ENCODE data around the gene DNASE1L3.

DNA sequence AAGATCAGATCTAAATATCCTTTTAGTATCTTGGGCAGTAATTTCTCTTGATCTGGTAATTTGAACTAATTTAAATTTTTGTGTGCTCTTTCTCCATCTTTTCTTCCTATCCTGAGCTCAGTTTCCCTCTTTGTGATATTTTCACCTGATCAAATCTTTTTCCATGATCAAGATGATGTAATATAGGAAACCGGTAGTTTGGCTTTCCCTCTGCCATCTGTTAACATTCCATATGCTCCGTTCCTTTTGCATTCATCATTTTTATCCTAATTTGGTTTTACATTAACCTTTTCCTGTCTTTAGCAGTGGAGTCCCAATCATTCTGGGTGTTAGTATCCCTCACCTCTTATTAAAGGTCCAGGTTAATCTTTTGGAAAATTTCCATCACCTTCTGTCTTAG, 20.9 kb upstream of the DNASE1L3 start:
- TF ChIP-seq ZNF274 (IDR thresholded peaks at IDR 0.05; ENCODE audit: low read depth, low read length) (no peak), YY1 (IDR thresholded peaks at IDR 0.05; ENCODE audit: insufficient read depth, insufficient read length) (no peak), SUZ12 (IDR thresholded peaks at IDR 0.05; ENCODE audit: extremely low read depth, insufficient read depth, insufficient read length) (no peak)
